Rectal smooth muscle tissue (tissue), 1 donor: ENCODE measurements around the gene NEDD4.

Source experiments
- H3K27ac ChIP-seq: one replicate; pipeline ENCODE4 v1.7.0; 2013; ENCODE audit warnings: low read depth, low read length, inconsistent platforms
- H3K27me3 ChIP-seq: one replicate; pipeline ENCODE4 v1.7.0; 2013; ENCODE audit warnings: low read length; ENCODE audit not compliant: control insufficient read depth, insufficient read depth
- H3K36me3 ChIP-seq: one replicate; pipeline ENCODE4 v1.7.0; 2013; ENCODE audit warnings: low read length; ENCODE audit not compliant: control insufficient read depth, insufficient read depth
- H3K4me1 ChIP-seq: one replicate; pipeline ENCODE4 v1.7.0; 2013; ENCODE audit warnings: low read length; ENCODE audit not compliant: control insufficient read depth, insufficient read depth
- H3K4me3 ChIP-seq: one replicate; pipeline ENCODE4 v1.7.0; 2013; ENCODE audit warnings: low read length
- H3K9ac ChIP-seq: one replicate; pipeline ENCODE4 v1.7.0; 2013; ENCODE audit warnings: low read length

The NEDD4 gene

GRCh38 chr15:55928955-55929354 lies 64.5 kb downstream of the NEDD4 start:
- Histone ChIP-seq H3K27me3 (no peaks in the 10 kb centered on the region), H3K9ac (no peak overlapping the region), H3K27ac (no peak overlapping the region), H3K4me1 (no peaks in the 10 kb centered on the region), H3K36me3 (no peaks in the 10 kb centered on the region), H3K4me3 (no peak overlapping the region)

- Histone ChIP-seq H3K36me3 (no peaks in the 10 kb centered on the region), H3K27ac (no peak overlapping the region), H3K27me3 (no peaks in the 10 kb centered on the region), H3K9ac (no peak overlapping the region), H3K4me3 (no peak overlapping the region), H3K4me1 (peaks cover 4% of the 10 kb centered on the region)
Measured at GRCh38 chr15:55921744-55922143, 71.7 kb downstream of the NEDD4 start.

GRCh38 chr15:55917881-55918296 lies 75.5 kb downstream of the NEDD4 start:
- H3K9ac ChIP-seq, result no peak overlapping the region
- H3K36me3 ChIP-seq, result no peaks in the 10 kb centered on the region
- no peaks in the 10 kb centered on the region for H3K27me3 ChIP-seq
- H3K27ac ChIP-seq, result no peak overlapping the region
- peaks cover 7% of the 10 kb centered on the region for H3K4me1 ChIP-seq
- no peak overlapping the region for H3K4me3 ChIP-seq

GRCh38 chr15:55916666-55917409 lies 76.6 kb downstream of the NEDD4 start:
- no peak overlapping the region for H3K27ac ChIP-seq
- no peak overlapping the region for H3K9ac ChIP-seq
- peak overlapping the region; percentile 20 for H3K4me3 ChIP-seq

GRCh38 chr15:55915876-55916567 lies 77.4 kb downstream of the NEDD4 start:
- no peak overlapping the region for H3K27ac ChIP-seq
- no peaks in the 10 kb centered on the region for H3K27me3 ChIP-seq
- no peak overlapping the region for H3K4me3 ChIP-seq
- H3K4me1 ChIP-seq, result peaks cover 7% of the 10 kb centered on the region
- H3K36me3 ChIP-seq, result no peaks in the 10 kb centered on the region
- no peak overlapping the region for H3K9ac ChIP-seq

More at GRCh38 chr15:55916666-55917409, 76.6 kb downstream of the NEDD4 start:
- peaks cover 7% of the 10 kb centered on the region for H3K4me1 ChIP-seq
- H3K27me3 ChIP-seq, result no peaks in the 10 kb centered on the region
- H3K36me3 ChIP-seq, result no peaks in the 10 kb centered on the region

GRCh38 chr15:55915221-55915620 lies 78.2 kb downstream of the NEDD4 start:
- peaks cover 7% of the 10 kb centered on the region for H3K4me1 ChIP-seq
- H3K4me3 ChIP-seq, result no peak overlapping the region
- no peak overlapping the region for H3K27ac ChIP-seq
- no peaks in the 10 kb centered on the region for H3K27me3 ChIP-seq
- H3K9ac ChIP-seq, result no peak overlapping the region
- no peaks in the 10 kb centered on the region for H3K36me3 ChIP-seq

- Histone ChIP-seq H3K4me3 (no peak overlapping the region), H3K36me3 (no peaks in the 10 kb centered on the region), H3K27me3 (no peaks in the 10 kb centered on the region), H3K9ac (no peak overlapping the region), H3K4me1 (peaks cover 7% of the 10 kb centered on the region), H3K27ac (no peak overlapping the region)
Measured at GRCh38 chr15:55914446-55914845, 79.0 kb downstream of the NEDD4 start.

- Histone ChIP-seq H3K36me3 (no peaks in the 10 kb centered on the region), H3K27ac (no peak overlapping the region), H3K4me1 (peaks cover 6% of the 10 kb centered on the region), H3K9ac (no peak overlapping the region), H3K4me3 (no peak overlapping the region), H3K27me3 (no peaks in the 10 kb centered on the region)
Measured at GRCh38 chr15:55912982-55913381, 80.4 kb downstream of the NEDD4 start.

- H3K27ac ChIP-seq, result no peak overlapping the region
Measured at GRCh38 chr15:55909036-55909811, 84.2 kb downstream of the NEDD4 start.

GRCh38 chr15:55907797-55908196 lies 85.6 kb downstream of the NEDD4 start:
- H3K4me3 ChIP-seq, result no peak overlapping the region
- H3K36me3 ChIP-seq, result no peaks in the 10 kb centered on the region
- no peaks in the 10 kb centered on the region for H3K4me1 ChIP-seq
- H3K27me3 ChIP-seq, result no peaks in the 10 kb centered on the region
- H3K9ac ChIP-seq, result no peak overlapping the region
- H3K27ac ChIP-seq, result no peak overlapping the region

More at GRCh38 chr15:55909036-55909811, 84.2 kb downstream of the NEDD4 start:
- Histone ChIP-seq H3K4me1 (no peaks in the 10 kb centered on the region), H3K27me3 (no peaks in the 10 kb centered on the region), H3K4me3 (no peak overlapping the region), H3K9ac (no peak overlapping the region), H3K36me3 (no peaks in the 10 kb centered on the region)

GRCh38 chr15:55902981-55903380 lies 90.4 kb downstream of the NEDD4 start:
- H3K27me3 ChIP-seq, result no peaks in the 10 kb centered on the region
- H3K9ac ChIP-seq, result no peak overlapping the region
- no peaks in the 10 kb centered on the region for H3K36me3 ChIP-seq
- no peak overlapping the region for H3K4me3 ChIP-seq
- H3K27ac ChIP-seq, result no peak overlapping the region
- H3K4me1 ChIP-seq, result no peaks in the 10 kb centered on the region

- Histone ChIP-seq H3K36me3 (no peaks in the 10 kb centered on the region), H3K27ac (no peak overlapping the region), H3K27me3 (no peaks in the 10 kb centered on the region), H3K4me3 (no peak overlapping the region), H3K4me1 (no peaks in the 10 kb centered on the region), H3K9ac (no peak overlapping the region)
Measured at GRCh38 chr15:55900019-55900418, 93.4 kb downstream of the NEDD4 start.
